A549 (cell line): ENCODE results near the gene RPS24. TPM values are rescaled to one million over a fixed set of nuclear protein-coding genes. Genes with fewer than 3 reads are reported as not detected.
A peak's percentile ranks its signal among the peaks of the same experiment; 100 is the strongest.
"Not testable (repeated sequence)": the region's sequence is repeated elsewhere in the genome, so short reads cannot be mapped to it uniquely, and the experiment has no call there.

ENCODE experiments used
- ATAC-seq, 2 experiments: fragments of 200-7000 bp in 1 of 2; fragments of >200 bp in 1 of 2; cut with Nextera tagmentation in 1 of 2; cut with Tn5 transposase in 1 of 2; 3 replicates each; pipeline versions ENCODE4 v1.8.0 to v1.9.1; 2018 to 2020; ENCODE audit warnings: mild to moderate bottlenecking in 1 of 2, moderate library complexity in 1 of 2
- CTCF ChIA-PET: fragments of 300-600 bp; sonication (Branson Sonifier 250); formaldehyde crosslinking; extraction: SDS; loops from one replicate; lab custom pipeline; 2021; ENCODE audit warnings: antibody characterized with exemption, inconsistent platforms; lab: Yijun Ruan, JAX
- POLR2A ChIA-PET: fragments of 350-600 bp; formaldehyde crosslinking; extraction: SDS; loops from one replicate; lab custom pipeline; 2021; ENCODE audit warnings: antibody characterized with exemption, inconsistent platforms; lab: Yijun Ruan, JAX
- DNase-seq, 2 experiments: peaks; one replicate each; pipeline versions ENCODE4 v3.0.0 to v3.0.0-alpha.2; 2011 to 2016; ENCODE audit warnings: low read depth in 1 of 2, low spot score in 1 of 2
- FAIRE-seq: peaks from 2 replicates; lab custom pipeline; 2011; peaks lifted over from hg19 to GRCh38; lab: Jason Lieb, UNC
- H3K27ac ChIP-seq, 2 experiments: fragments of >200 bp; sonication (Bioruptor Twin); formaldehyde crosslinking; 3 replicates each; pipeline ENCODE4 v1.5.1; 2016 to 2017
- H3K4me1 ChIP-seq: fragments of >200 bp; sonication (Bioruptor Twin); formaldehyde crosslinking; 3 replicates; pipeline ENCODE4 v1.6.1; 2016
- H3K4me2 ChIP-seq: fragments of >200 bp; sonication (Bioruptor Twin); formaldehyde crosslinking; 3 replicates; pipeline ENCODE4 v1.6.1; 2016
- H3K4me3 ChIP-seq: fragments of >200 bp; sonication (Bioruptor Twin); formaldehyde crosslinking; 3 replicates; pipeline ENCODE4 v1.5.1; 2016
- H3K9me3 ChIP-seq: fragments of >200 bp; sonication (Bioruptor Twin); formaldehyde crosslinking; 3 replicates; pipeline ENCODE4 v1.6.1; 2016
- CEBPB ChIP-seq, 2 experiments: fragments of >200 bp in 1 of 2; sonication (Bioruptor Twin) in 1 of 2; formaldehyde crosslinking in 1 of 2; IDR thresholded peaks; 2 replicates each; pipeline ENCODE4 v1.6.1; 2012 to 2016
- ESRRA ChIP-seq: fragments of 150-350 bp; IDR thresholded peaks from 2 replicates; pipeline ENCODE4 v1.6.1; 2014; ENCODE audit warnings: mild to moderate bottlenecking, low read length, borderline replicate concordance
- HOXB13 ChIP-seq: fragments of 250-450 bp; sonication (Bioruptor Pico); IDR thresholded peaks from 2 replicates; pipeline ENCODE4 v1.5.0; 2020; ENCODE audit warnings: low read depth, mild to moderate bottlenecking, moderate library complexity
- KDM5A ChIP-seq: fragments of 200-600 bp; sonication (generic); IDR thresholded peaks from 2 replicates; pipeline ENCODE4 v1.6.1; 2016; ENCODE audit warnings: antibody characterized with exemption, mild to moderate bottlenecking
- MAZ ChIP-seq: fragments of 150-350 bp; IDR thresholded peaks from 2 replicates; pipeline ENCODE4 v1.6.1; 2014; ENCODE audit warnings: antibody characterized with exemption, low read depth, low read length, borderline replicate concordance
- NFE2L2 ChIP-seq: fragments of 150-350 bp; conservative IDR thresholded peaks from 2 replicates; pipeline ENCODE4 v1.6.1; 2014; ENCODE audit warnings: low read length
- NR3C1 ChIP-seq: fragments of >200 bp; sonication (Bioruptor Twin); formaldehyde crosslinking; IDR thresholded peaks from 3 replicates; pipeline ENCODE4 v1.6.1; 2017
- PHF8 ChIP-seq: fragments of 200-600 bp; sonication (generic); IDR thresholded peaks from 2 replicates; pipeline ENCODE4 v1.6.1; 2016; ENCODE audit warnings: low read depth, mild to moderate bottlenecking, antibody characterized with exemption, moderate library complexity, borderline replicate concordance
- POLR2A ChIP-seq: IDR thresholded peaks from 2 replicates; pipeline ENCODE4 v1.6.1; 2012; ENCODE audit warnings: mild to moderate bottlenecking, low read length
- POLR2AphosphoS2 ChIP-seq: conservative IDR thresholded peaks from 2 replicates; pipeline ENCODE4 v1.6.1; 2012; ENCODE audit warnings: low read length, improper control_type of control experiment, inconsistent platforms
- RAD21 ChIP-seq, 2 experiments: fragments of >200 bp in 1 of 2; sonication (Bioruptor Twin) in 1 of 2; formaldehyde crosslinking in 1 of 2; IDR thresholded peaks in 1 of 2; conservative IDR thresholded peaks in 1 of 2; 2 replicates in 1 of 2; 3 replicates in 1 of 2; pipeline ENCODE4 v1.6.1; 2012 to 2018; ENCODE audit warnings: inconsistent platforms in 1 of 2
- RFX5 ChIP-seq: fragments of 450-650 bp; IDR thresholded peaks from 2 replicates; pipeline ENCODE4 v1.7.1; 2014; ENCODE audit warnings: antibody characterized with exemption, mild to moderate bottlenecking, moderate library complexity
- SMC3 ChIP-seq: fragments of >200 bp; sonication (Bioruptor Twin); formaldehyde crosslinking; IDR thresholded peaks from 3 replicates; pipeline ENCODE4 v1.6.1; 2018; ENCODE audit warnings: inconsistent platforms
- SREBF2 ChIP-seq: fragments of 450-650 bp; IDR thresholded peaks from 2 replicates; pipeline ENCODE4 v1.6.1; 2014; ENCODE audit warnings: mild to moderate bottlenecking, moderate library complexity
- TP53 ChIP-seq: fragments of 250-450 bp; sonication (Bioruptor Pico); IDR thresholded peaks from 2 replicates; pipeline ENCODE4 v1.5.0; 2021; ENCODE audit warnings: mild to moderate bottlenecking, moderate library complexity
- ZFP36 ChIP-seq: fragments of 450-650 bp; IDR thresholded peaks from 2 replicates; pipeline ENCODE4 v1.6.1; 2014; ENCODE audit warnings: borderline replicate concordance; ENCODE audit not compliant: partially characterized antibody
- ZNF302 ChIP-seq: fragments of 250-450 bp; sonication (Bioruptor Pico); IDR thresholded peaks from 2 replicates; pipeline ENCODE4 v1.9.0; 2021; ENCODE audit warnings: inconsistent platforms, mild to moderate bottlenecking, moderate library complexity
- ZSCAN20 ChIP-seq: fragments of 250-450 bp; sonication (Bioruptor Pico); IDR thresholded peaks from 2 replicates; pipeline ENCODE4 v1.8.0; 2022; ENCODE audit warnings: mild to moderate bottlenecking, moderate library complexity
- WGBS: methylation state at CpG from one replicate; pipeline ENCODE4 v1.1.6; 2017; ENCODE audit errors: missing lambda C conversion rate; 5-methylcytosine and 5-hydroxymethylcytosine counted together
- polyA plus RNA-seq, 4 experiments: library from polyadenylated mRNA; depleted of rRNA in 3 of 4; stranded (reverse); fragments of >200 nt; fragmentation: RNase III in 1 of 4; extraction: RNeasy Plus Mini Kit Qiagen cat#74134 plus additional on column Dnase treatment in 1 of 4; gene quantifications; 2 replicates in 3 of 4; 3 replicates in 1 of 4; pipeline ENCODE4 v1.2.3, GENCODE V29; 2011 to 2017
- TF ChIP-seq, protein P1 (sequence below): IDR thresholded peaks from 2 replicates; pipeline ENCODE4 v1.6.1; 2012
- TF ChIP-seq, protein P2 (sequence below): fragments of 250-450 bp; sonication (Bioruptor Pico); IDR thresholded peaks from 2 replicates; pipeline ENCODE4 v1.5.0; 2020; ENCODE audit warnings: low read depth, mild to moderate bottlenecking, moderate library complexity

RPS24 gene
- polyA plus RNA-seq, 2 of the 4 experiments (the other 2 are of a cell fraction) = 4,263 to 5,509 TPM

DNA sequence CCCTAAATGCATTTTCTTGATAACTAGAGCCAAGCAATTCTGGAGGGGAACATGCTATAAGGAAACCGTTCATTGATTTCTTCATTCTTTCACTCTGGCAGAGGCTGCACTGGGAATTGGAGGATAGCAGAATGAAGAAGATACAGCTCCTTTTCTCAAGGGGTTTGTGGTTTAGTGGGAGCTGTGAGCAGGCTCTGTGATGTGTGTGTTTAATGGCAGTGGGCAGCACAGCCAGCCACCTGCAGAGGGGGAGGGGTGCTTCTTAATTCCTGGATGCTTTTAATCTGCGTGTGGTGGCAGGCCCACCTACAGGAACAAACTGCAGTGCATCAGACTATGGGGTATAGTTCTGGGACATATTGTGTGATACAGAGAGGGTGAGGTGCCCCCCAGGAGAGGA lies 31.9 kb downstream of the RPS24 start:
- no peak overlapping the region for H3K4me2 ChIP-seq
- ATAC-seq (no peak), FAIRE-seq (no peak), DNase-seq (no peak)
- POLR2A ChIA-PET = no interaction called here
- H3K9me3 ChIP-seq = no peaks in the 10 kb centered on the region
- CTCF ChIA-PET = interaction anchor here (1.1 kb wide), 1 partner anchor 17 kb away, joined by 3 read pairs; no protein-coding TSS in a partner anchor
- 83% methylated on average over 2 of the region's 2 CpGs for WGBS
- H3K4me1 ChIP-seq = peaks cover 11% of the 10 kb centered on the region; the same call in 1 of the 3 replicates
- H3K4me3 ChIP-seq = no peak overlapping the region
- no peak overlapping the region for H3K27ac ChIP-seq
- TF ChIP-seq ZFP36 = no peak
- TF ChIP-seq POLR2AphosphoS2 = no peak
- TF ChIP-seq SREBF2 = no peak
- no peak for TF ChIP-seq CEBPB (IDR thresholded peaks at IDR 0.05)
- TF ChIP-seq, all 56 proteins: peak for 0

DNA sequence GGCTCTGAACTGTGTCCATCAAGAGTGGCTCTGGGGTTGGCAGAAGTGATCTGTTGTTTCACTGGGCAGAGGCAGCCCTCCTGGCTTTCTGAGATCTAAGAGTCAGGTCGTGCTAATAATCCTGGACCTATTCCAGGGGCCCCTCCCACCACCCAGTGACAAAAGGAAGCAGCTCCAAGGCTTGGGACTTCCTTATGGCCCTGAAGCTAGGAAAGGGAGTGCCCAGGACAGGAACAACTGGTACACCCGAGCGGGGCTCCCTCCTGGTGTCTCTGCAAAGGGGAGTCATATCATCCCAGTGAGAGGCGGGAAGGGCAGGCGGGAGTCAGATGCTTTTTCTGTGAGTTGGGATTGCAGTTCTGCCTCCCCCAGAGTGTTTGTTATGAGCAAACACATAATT lies 32.3 kb downstream of the RPS24 start:
- no peaks in the 10 kb centered on the region for H3K9me3 ChIP-seq
- peaks cover 11% of the 10 kb centered on the region; the same call in 1 of the 3 replicates for H3K4me1 ChIP-seq
- POLR2A ChIA-PET = no interaction called here
- FAIRE-seq (no peak), DNase-seq (no peak), ATAC-seq (peak in 1 of 2 experiments; percentile 34; a peak in 1 of 6 replicates)
- H3K27ac ChIP-seq = no peak overlapping the region
- 51% methylated on average over 5 of the region's 5 CpGs for WGBS
- no peak overlapping the region for H3K4me3 ChIP-seq
- no peak overlapping the region for H3K4me2 ChIP-seq
- CTCF ChIA-PET = interaction anchor here (1.1 to 1.4 kb wide), 2 partner anchors 13 to 17 kb away, joined by 3 read pairs; no protein-coding TSS in a partner anchor
- TF ChIP-seq RFX5 = no peak
- TF ChIP-seq SMC3 = no peak

DNA sequence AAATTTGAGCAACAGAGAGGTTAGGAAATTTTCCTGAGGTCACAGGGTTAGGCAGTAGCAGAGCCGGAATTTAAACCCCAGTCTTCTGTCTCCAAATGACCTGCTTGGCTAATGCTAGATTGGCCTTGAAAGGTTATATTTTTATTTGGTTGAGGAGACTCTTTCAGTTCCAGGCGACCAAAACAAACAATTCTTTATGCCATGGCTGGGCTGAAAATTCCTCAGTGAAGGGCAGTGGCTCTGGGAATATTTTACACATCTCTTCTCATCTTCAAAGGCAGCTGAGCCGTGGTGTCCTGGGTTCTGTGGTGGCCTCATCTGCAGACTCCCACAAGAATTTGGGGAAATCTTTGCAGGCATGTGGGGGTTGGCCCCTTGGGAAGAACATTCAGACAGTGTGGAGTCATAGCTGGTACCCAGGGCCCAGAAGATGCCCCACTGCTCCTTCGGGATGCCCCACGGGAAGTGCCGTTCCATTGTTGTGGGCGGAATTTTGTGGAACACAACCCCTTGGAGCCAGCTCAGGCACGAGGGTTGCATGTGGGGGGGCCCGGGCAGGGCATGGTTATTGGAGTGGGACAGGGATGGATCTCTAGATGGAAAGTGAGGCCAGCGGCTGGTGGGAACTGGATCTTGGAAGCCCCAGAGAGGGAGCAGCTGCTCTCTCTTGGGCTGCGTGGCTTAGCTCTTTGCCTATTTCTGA lies 33.2 kb downstream of the RPS24 start:
- Histone ChIP-seq H3K9me3 (no peaks in the 10 kb centered on the region), H3K27ac (no peak overlapping the region; a peak in 1 of 6 replicates), H3K4me3 (no peak overlapping the region), H3K4me1 (peaks cover 11% of the 10 kb centered on the region; the same call in 1 of the 3 replicates), H3K4me2 (no peak overlapping the region)
- 67% methylated on average over 11 of the region's 11 CpGs for WGBS
- FAIRE-seq (no peak), DNase-seq (no peak), ATAC-seq (no peak)
- POLR2A ChIA-PET = no interaction called here
- TF ChIP-seq, protein P1, sequence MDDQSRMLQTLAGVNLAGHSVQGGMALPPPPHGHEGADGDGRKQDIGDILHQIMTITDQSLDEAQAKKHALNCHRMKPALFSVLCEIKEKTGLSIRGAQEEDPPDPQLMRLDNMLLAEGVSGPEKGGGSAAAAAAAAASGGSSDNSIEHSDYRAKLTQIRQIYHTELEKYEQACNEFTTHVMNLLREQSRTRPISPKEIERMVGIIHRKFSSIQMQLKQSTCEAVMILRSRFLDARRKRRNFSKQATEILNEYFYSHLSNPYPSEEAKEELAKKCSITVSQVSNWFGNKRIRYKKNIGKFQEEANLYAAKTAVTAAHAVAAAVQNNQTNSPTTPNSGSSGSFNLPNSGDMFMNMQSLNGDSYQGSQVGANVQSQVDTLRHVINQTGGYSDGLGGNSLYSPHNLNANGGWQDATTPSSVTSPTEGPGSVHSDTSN = no peak
- no peak for TF ChIP-seq ZNF302 (CRISPR knock-in tag)
- TF ChIP-seq POLR2A = no peak
- no peak for TF ChIP-seq NFE2L2
- TF ChIP-seq TP53 (CRISPR knock-in tag) = no peak
- no peak for TF ChIP-seq HOXB13 (CRISPR knock-in tag)
- no peak for TF ChIP-seq RAD21 (conservative IDR thresholded peaks at IDR 0.05 in 1 of 2, IDR thresholded peaks at IDR 0.05 in 1 of 2)
- TF ChIP-seq ESRRA = no peak
- no peak for TF ChIP-seq MAZ
- CTCF ChIA-PET = interaction anchor here (1.1 to 1.4 kb wide), 2 partner anchors 13 to 16 kb away, joined by 3 read pairs; no protein-coding TSS in a partner anchor

DNA sequence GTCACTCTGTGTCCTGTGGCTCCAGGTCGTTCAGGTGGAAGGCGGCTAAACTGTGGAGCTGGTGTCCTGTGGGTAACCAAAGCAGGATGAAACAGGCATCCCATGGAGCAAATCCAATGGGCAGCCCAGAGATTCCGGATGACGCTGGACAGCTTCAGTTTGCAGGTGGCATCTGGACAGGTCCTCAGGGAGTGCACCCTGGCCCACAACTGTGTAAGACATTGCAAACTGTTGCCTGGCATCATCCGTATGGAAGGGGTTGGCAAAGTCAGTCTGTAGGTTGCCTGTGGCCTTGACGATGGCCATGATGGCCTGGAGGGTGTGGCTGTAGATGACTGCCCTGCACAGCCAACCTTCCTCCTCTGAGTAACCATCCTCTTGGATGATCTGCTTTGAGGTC lies 35.5 kb downstream of the RPS24 start:
- no peak for ATAC-seq
- Histone ChIP-seq H3K4me2 (no peak overlapping the region), H3K4me3 (no peak overlapping the region), H3K4me1 (peaks cover 11% of the 10 kb centered on the region; the same call in 1 of the 3 replicates), H3K9me3 (no peaks in the 10 kb centered on the region), H3K27ac (no peak overlapping the region)
- POLR2A ChIA-PET = no interaction called here
- CTCF ChIA-PET = interaction anchor here (1.0 to 1.5 kb wide), 2 partner anchors 18 to 21 kb away, joined by 3 to 5 read pairs; no protein-coding TSS in a partner anchor
- DNase-seq = no peak
- WGBS = 70% methylated on average over 6 of the region's 6 CpGs
- TF ChIP-seq TP53 (CRISPR knock-in tag) (no peak), KDM5A (no peak), RAD21 (conservative IDR thresholded peaks at IDR 0.05 in 1 of 2, IDR thresholded peaks at IDR 0.05 in 1 of 2) (no peak), PHF8 (no peak), ZSCAN20 (no peak), NR3C1 (no peak)
- TF ChIP-seq, protein P2, sequence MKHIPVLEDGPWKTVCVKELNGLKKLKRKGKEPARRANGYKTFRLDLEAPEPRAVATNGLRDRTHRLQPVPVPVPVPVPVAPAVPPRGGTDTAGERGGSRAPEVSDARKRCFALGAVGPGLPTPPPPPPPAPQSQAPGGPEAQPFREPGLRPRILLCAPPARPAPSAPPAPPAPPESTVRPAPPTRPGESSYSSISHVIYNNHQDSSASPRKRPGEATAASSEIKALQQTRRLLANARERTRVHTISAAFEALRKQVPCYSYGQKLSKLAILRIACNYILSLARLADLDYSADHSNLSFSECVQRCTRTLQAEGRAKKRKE = no peak
- no peak for FAIRE-seq

DNA sequence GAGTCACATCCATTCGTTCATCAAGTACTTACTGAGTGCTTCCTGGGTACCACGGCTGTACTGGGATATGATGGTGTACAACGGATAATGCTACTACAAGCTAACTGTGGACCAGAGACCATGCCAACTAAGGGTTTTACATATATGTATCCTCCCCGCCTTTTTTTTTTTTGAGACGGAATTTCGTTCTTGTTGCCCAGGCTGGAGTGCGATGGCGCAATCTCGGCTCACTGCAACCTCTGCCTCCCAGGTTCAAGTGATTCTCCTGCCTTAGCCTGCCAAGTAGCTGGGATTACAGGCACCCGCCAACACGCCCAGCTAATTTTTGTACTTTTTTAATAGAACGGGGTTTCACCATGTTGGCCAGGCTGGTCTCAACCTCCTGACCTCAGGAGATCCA lies 36.4 kb downstream of the RPS24 start:
- H3K4me1 ChIP-seq = peaks cover 11% of the 10 kb centered on the region; the same call in 1 of the 3 replicates
- H3K9me3 ChIP-seq, H3K4me3 ChIP-seq, H3K27ac ChIP-seq, DNase-seq, FAIRE-seq, ATAC-seq, POLR2A ChIA-PET, H3K4me2 ChIP-seq: not testable (repeated sequence)
- CTCF ChIA-PET = interaction anchor here (0.8 kb wide), 1 partner anchor 23 kb away, joined by 4 read pairs; no protein-coding TSS in a partner anchor
- WGBS = 82% methylated on average over 12 of the region's 12 CpGs
